H9 (cell line): ENCODE results near the gene HAT1. TPM values are rescaled to one million over a fixed set of nuclear protein-coding genes. Genes with fewer than 3 reads are reported as not detected.

Experiments used
- DNase-seq: peaks from one replicate; pipeline ENCODE4 v3.0.0-alpha.2; 2017
- H2AFZ ChIP-seq: one replicate; pipeline ENCODE4 v1.6.1; 2013; ENCODE audit warnings: mild to moderate bottlenecking, low read length, control low read depth, moderate library complexity
- H2AK5ac ChIP-seq: 2 replicates; pipeline ENCODE4 v1.6.1; 2013; ENCODE audit warnings: low read length, control low read depth, mixed read lengths; ENCODE audit not compliant: insufficient read length
- H2BK120ac ChIP-seq: one replicate; pipeline ENCODE4 v1.6.1; 2013; ENCODE audit warnings: low read depth, mild to moderate bottlenecking, low read length, control low read depth, inconsistent platforms; ENCODE audit not compliant: poor library complexity, severe bottlenecking
- H2BK12ac ChIP-seq: 2 replicates; pipeline ENCODE4 v1.6.1; 2013; ENCODE audit warnings: low read length, control low read depth, mixed read lengths, low read depth; ENCODE audit not compliant: insufficient read length
- H2BK15ac ChIP-seq: 2 replicates; pipeline ENCODE4 v1.6.1; 2013; ENCODE audit warnings: low read depth, low read length, control low read depth
- H2BK20ac ChIP-seq: one replicate; pipeline ENCODE4 v1.6.1; 2013; ENCODE audit warnings: low read depth, mild to moderate bottlenecking, low read length, control low read depth, inconsistent platforms; ENCODE audit not compliant: poor library complexity, severe bottlenecking
- H2BK5ac ChIP-seq: 2 replicates; pipeline ENCODE4 v1.6.1; 2013; ENCODE audit warnings: low read length, control low read depth, mixed read lengths; ENCODE audit not compliant: insufficient read length
- H3K14ac ChIP-seq: 2 replicates; pipeline ENCODE4 v1.6.1; 2013; ENCODE audit warnings: low read length, control low read depth; ENCODE audit not compliant: insufficient read depth
- H3K18ac ChIP-seq: 2 replicates; pipeline ENCODE4 v1.6.1; 2013; ENCODE audit warnings: low read depth, mild to moderate bottlenecking, mixed read lengths, low read length, control low read depth; ENCODE audit not compliant: insufficient read length
- H3K23ac ChIP-seq: 2 replicates; pipeline ENCODE4 v1.6.1; 2013; ENCODE audit warnings: low read length, control low read depth, mixed read lengths, low read depth; ENCODE audit not compliant: insufficient read length
- H3K23me2 ChIP-seq: 2 replicates; pipeline ENCODE4 v1.6.1; 2013; ENCODE audit warnings: low read depth, mild to moderate bottlenecking, mixed read lengths, low read length, control low read depth; ENCODE audit not compliant: insufficient read length, poor library complexity, severe bottlenecking
- H3K27ac ChIP-seq: 2 replicates; pipeline ENCODE4 v1.5.1; 2013; ENCODE audit warnings: low read length, control low read depth, mixed read lengths, low read depth; ENCODE audit not compliant: insufficient read length
- H3K27me3 ChIP-seq: 2 replicates; pipeline ENCODE4 v1.6.1; 2013; ENCODE audit warnings: low read length, control low read depth, inconsistent platforms; ENCODE audit not compliant: insufficient read depth
- H3K4ac ChIP-seq: 2 replicates; pipeline ENCODE4 v1.6.1; 2013; ENCODE audit warnings: low read depth, mild to moderate bottlenecking, control low read depth, inconsistent platforms, low read length, moderate library complexity
- H3K4me1 ChIP-seq: 2 replicates; pipeline ENCODE4 v1.6.1; 2013; ENCODE audit warnings: low read length, control low read depth, inconsistent platforms; ENCODE audit not compliant: insufficient read depth
- H3K4me2 ChIP-seq: 2 replicates; pipeline ENCODE4 v1.6.1; 2013; ENCODE audit warnings: low read length, control low read depth, mixed read lengths; ENCODE audit not compliant: insufficient read length, insufficient read depth
- H3K56ac ChIP-seq: 2 replicates; pipeline ENCODE4 v1.6.1; 2013; ENCODE audit warnings: low read depth, mild to moderate bottlenecking, mixed read lengths, low read length, control low read depth; ENCODE audit not compliant: insufficient read length
- H3K79me1 ChIP-seq: 2 replicates; pipeline ENCODE4 v1.6.1; 2013; ENCODE audit warnings: low read depth, mild to moderate bottlenecking, moderate library complexity, low read length, control low read depth, inconsistent platforms; ENCODE audit not compliant: insufficient read depth, poor library complexity, severe bottlenecking
- H3K79me2 ChIP-seq: 2 replicates; pipeline ENCODE4 v1.6.1; 2013; ENCODE audit warnings: low read length, control low read depth, inconsistent platforms; ENCODE audit not compliant: insufficient read depth
- H3K9ac ChIP-seq: 2 replicates; pipeline ENCODE4 v1.6.1; 2013; ENCODE audit warnings: low read length, control low read depth, mixed read lengths; ENCODE audit not compliant: insufficient read length; ENCODE audit errors: extremely low read depth
- H3K9me3 ChIP-seq: one replicate; pipeline ENCODE4 v1.6.1; 2013; ENCODE audit warnings: low read depth, low read length, inconsistent platforms; ENCODE audit not compliant: control insufficient read depth
- H3T11ph ChIP-seq: one replicate; pipeline ENCODE4 v1.6.1; 2013; ENCODE audit warnings: mild to moderate bottlenecking, low read length, control low read depth, inconsistent platforms
- H4K20me1 ChIP-seq: one replicate; pipeline ENCODE4 v1.6.1; 2013; ENCODE audit not compliant: control insufficient read depth, insufficient read length, insufficient read depth
- H4K5ac ChIP-seq: 2 replicates; pipeline ENCODE4 v1.6.1; 2013; ENCODE audit warnings: low read depth, mild to moderate bottlenecking, mixed read lengths, low read length, control low read depth; ENCODE audit not compliant: insufficient read length
- H4K8ac ChIP-seq: replicated peaks from 2 replicates; pipeline ENCODE4 v1.6.1; 2013; ENCODE audit warnings: low read length, control low read depth, mixed read lengths, low read depth; ENCODE audit not compliant: insufficient read length
- H4K91ac ChIP-seq: 2 replicates; pipeline ENCODE4 v1.6.1; 2013; ENCODE audit warnings: low read depth, mild to moderate bottlenecking, moderate library complexity, mixed read lengths, low read length, control low read depth; ENCODE audit not compliant: insufficient read length
- H3K27ac Mint-ChIP-seq, 3 experiments: 2 replicates in 2 of 3; 3 replicates in 1 of 3; pipeline ENCODE4 v1.8.0; 2020 to 2021; ENCODE audit warnings: mixed read lengths in 3 of 3, mild to moderate bottlenecking in 1 of 3, moderate library complexity in 1 of 3
- H3K27me3 Mint-ChIP-seq: 2 replicates; pipeline ENCODE4 v1.8.0; 2021; ENCODE audit warnings: low read depth, mild to moderate bottlenecking, moderate library complexity, mixed read lengths
- H3K36me3 Mint-ChIP-seq, 3 experiments: 2 replicates in 2 of 3; 3 replicates in 1 of 3; pipeline ENCODE4 v1.8.0; 2020 to 2021; ENCODE audit warnings: low read depth in 3 of 3, mixed read lengths in 3 of 3; ENCODE audit not compliant: insufficient read depth in 1 of 3
- H3K4me1 Mint-ChIP-seq, 2 experiments: 2 replicates each; pipeline ENCODE4 v1.8.0; 2020; ENCODE audit warnings: mixed read lengths in 2 of 2
- H3K4me3 Mint-ChIP-seq, 2 experiments: 2 replicates in 1 of 2; 3 replicates in 1 of 2; pipeline ENCODE4 v1.8.0; 2020 to 2021; ENCODE audit warnings: mild to moderate bottlenecking in 2 of 2, mixed read lengths in 2 of 2, moderate library complexity in 1 of 2
- H3K9me3 Mint-ChIP-seq, 2 experiments: 2 replicates in 1 of 2; 3 replicates in 1 of 2; pipeline ENCODE4 v1.8.0; 2020; ENCODE audit warnings: mild to moderate bottlenecking in 2 of 2, mixed read lengths in 2 of 2, moderate library complexity in 1 of 2
- CTCF ChIP-seq: fragments of 200-600 bp; sonication (generic); conservative IDR thresholded peaks from 3 replicates; pipeline ENCODE4 v1.8.0; 2021; ENCODE audit warnings: antibody characterized with exemption, mild to moderate bottlenecking
- WGBS: extraction: QIAGEN DNeasy Blood & Tissue Kit; methylation state at CpG from one replicate; pipeline ENCODE4 v1.1.7; 2013; ENCODE audit warnings: missing lambda C conversion rate, low lambda C conversion rate, mixed read lengths; ENCODE audit not compliant: insufficient read length; ENCODE audit errors: extremely low coverage; 5-methylcytosine and 5-hydroxymethylcytosine counted together
- total RNA-seq: library from RNA; stranded (reverse); gene quantifications from 2 replicates; pipeline ENCODE4 v1.2.1, GENCODE V29; 2021

The HAT1 gene
- total RNA-seq, 1 experiment from 2014 or later = 73.0 TPM

GRCh38 chr2:171882089-171882769 is 40.0 kb upstream of the HAT1 start:
- Histone ChIP-seq H4K5ac (no peak overlapping the region), H2AK5ac (no peak overlapping the region), H3K9ac (no peak overlapping the region), H3K9me3 (no peaks in the 10 kb centered on the region), H3K79me2 (no peaks in the 10 kb centered on the region), H3K14ac (no peak overlapping the region), H3K4me2 (no peak overlapping the region), H3K4ac (no peak overlapping the region), H3K23ac (no peak overlapping the region), H2BK20ac (no peak overlapping the region), H4K8ac (no peak overlapping the region), H3K27me3 (no peaks in the 10 kb centered on the region), H4K91ac (no peak overlapping the region), H3K79me1 (no peaks in the 10 kb centered on the region), H2BK15ac (no peak overlapping the region), H3T11ph (no peak overlapping the region), H2BK12ac (no peak overlapping the region), H3K18ac (no peak overlapping the region), H2AFZ (no peak overlapping the region), H3K56ac (no peak overlapping the region), H3K23me2 (no peaks in the 10 kb centered on the region), H2BK5ac (no peak overlapping the region), H4K20me1 (no peaks in the 10 kb centered on the region), H3K27ac (no peak overlapping the region), H3K4me1 (no peaks in the 10 kb centered on the region), H2BK120ac (no peak overlapping the region)
- no peak overlapping the region for H3K4me3 Mint-ChIP-seq
- no peaks in the 10 kb centered on the region for H3K4me1 Mint-ChIP-seq
- peaks cover 0 to 4% (median 2%) of the 10 kb centered on the region in 3 experiments; a peak in 1 of 7 replicates for H3K36me3 Mint-ChIP-seq
- no peaks in the 10 kb centered on the region for H3K9me3 Mint-ChIP-seq
- DNase-seq = no peak
- WGBS = no CpG with 5 or more reads among the region's 2 CpGs
- no peak overlapping the region for H3K27ac Mint-ChIP-seq
- TF ChIP-seq CTCF = no peak
- no peaks in the 10 kb centered on the region for H3K27me3 Mint-ChIP-seq
